HL-60 (cell line): ENCODE data around the gene TIA1.

Experiments
- CTCF ChIP-seq: IDR thresholded peaks from one replicate; pipeline ENCODE4 v1.5.1; 2011; ENCODE audit warnings: low read length, control low read depth, inconsistent platforms; ENCODE audit not compliant: insufficient read depth
- GABPA ChIP-seq: IDR thresholded peaks from 2 replicates; pipeline ENCODE4 v1.6.1; 2012; ENCODE audit warnings: low read depth
- POLR2AphosphoS5 ChIP-seq: IDR thresholded peaks from 2 replicates; pipeline ENCODE4 v1.6.1; 2012; ENCODE audit warnings: low read depth
- REST ChIP-seq: IDR thresholded peaks from 2 replicates; pipeline ENCODE4 v1.6.1; 2012; ENCODE audit warnings: low read depth; ENCODE audit not compliant: insufficient replicate concordance

- TF ChIP-seq POLR2AphosphoS5, result no peak
- no peak for TF ChIP-seq CTCF
- no peak for TF ChIP-seq GABPA
- TF ChIP-seq REST, result no peak
These were observed 65.7 kb downstream of the TIA1 start for GRCh38 chr2:70182689-70183088.
